ENCODE data around the gene CBY3.
A peak's percentile ranks its signal among the peaks of the same experiment; 100 is the strongest.
"Not testable (repeated sequence)": the region's sequence is repeated elsewhere in the genome, so short reads cannot be mapped to it uniquely, and the experiment has no call there.

CBY3 gene

GRCh38 chr5:179668391-179668790, 12.4 kb downstream of the CBY3 start:
- Histone ChIP-seq H2AFZ (ENCODE audit: low read depth, low read length) (no peak overlapping the region), H3K4me2 (ENCODE audit: insufficient read depth, low read length) (no peak overlapping the region), H3K36me3 (ENCODE audit: insufficient read depth, low read length) (peaks cover 9% of the 10 kb centered on the region; the same call in 1 of the 2 replicates), H3K27me3 (ENCODE audit: insufficient read depth, low read length, poor library complexity) (no peaks in the 10 kb centered on the region), H3K9ac (ENCODE audit: low read depth, low read length) (no peak overlapping the region), H3K4me1 (ENCODE audit: insufficient read depth, low read length) (no peaks in the 10 kb centered on the region), H3K27ac (ENCODE audit: low read length) (no peak overlapping the region), H3K9me3 (ENCODE audit: insufficient read depth, low read length, severe bottlenecking) (no peaks in the 10 kb centered on the region), H3K4me3 (ENCODE audit: low read depth in 1 of 2, low read length in 2 of 2) (no peak overlapping the region), H3K79me2 (ENCODE audit: insufficient read depth, low read length) (no peaks in the 10 kb centered on the region), H4K20me1 (ENCODE audit: insufficient read depth, low read length) (no peaks in the 10 kb centered on the region)
- TF ChIP-seq CTCF (IDR thresholded peaks at IDR 0.05; ENCODE audit: borderline replicate concordance, extremely low read depth, low read length, poor library complexity, severe bottlenecking) (peak; percentile 66), EZH2 (IDR thresholded peaks at IDR 0.05; ENCODE audit: borderline replicate concordance, low read depth, low read length, severe bottlenecking) (no peak)
- DNase-seq, result peak; percentile 35
- peak; percentile 51; the same call in 1 of the 3 replicates for ATAC-seq (ENCODE audit: insufficient read depth, low read depth)

- not testable (repeated sequence) for DNase-seq; H4K20me1 ChIP-seq (ENCODE audit: insufficient read depth, low read length); H3K4me2 ChIP-seq (ENCODE audit: insufficient read depth, low read length); H3K9me3 ChIP-seq (ENCODE audit: insufficient read depth, low read length, severe bottlenecking); H3K9ac ChIP-seq (ENCODE audit: low read depth, low read length); H3K36me3 ChIP-seq (ENCODE audit: insufficient read depth, low read length); H3K79me2 ChIP-seq (ENCODE audit: insufficient read depth, low read length); H3K27ac ChIP-seq (ENCODE audit: low read length); H2AFZ ChIP-seq (ENCODE audit: low read depth, low read length); H3K27me3 ChIP-seq (ENCODE audit: insufficient read depth, low read length, poor library complexity); H3K4me3 ChIP-seq (ENCODE audit: low read depth in 1 of 2, low read length in 2 of 2); ATAC-seq (ENCODE audit: insufficient read depth, low read depth)
- H3K4me1 ChIP-seq (ENCODE audit: insufficient read depth, low read length), result peaks cover 15% of the 10 kb centered on the region
Observed at GRCh38 chr5:179661647-179662046, 19.2 kb downstream of the CBY3 start.

GRCh38 chr5:179658179-179658856, 22.5 kb downstream of the CBY3 start:
- H3K36me3 ChIP-seq (ENCODE audit: insufficient read depth, low read length); H3K9me3 ChIP-seq (ENCODE audit: insufficient read depth, low read length, severe bottlenecking); ATAC-seq (ENCODE audit: insufficient read depth, low read depth); H4K20me1 ChIP-seq (ENCODE audit: insufficient read depth, low read length); H3K27me3 ChIP-seq (ENCODE audit: insufficient read depth, low read length, poor library complexity); H3K79me2 ChIP-seq (ENCODE audit: insufficient read depth, low read length): not testable (repeated sequence)
- H3K9ac ChIP-seq (ENCODE audit: low read depth, low read length), result peak overlapping the region; percentile 69
- peak overlapping the region; percentile 93 for H2AFZ ChIP-seq (ENCODE audit: low read depth, low read length)
- peak overlapping the region; percentile 99 for H3K4me2 ChIP-seq (ENCODE audit: insufficient read depth, low read length)
- H3K4me1 ChIP-seq (ENCODE audit: insufficient read depth, low read length), result peaks cover 15% of the 10 kb centered on the region
- H3K27ac ChIP-seq (ENCODE audit: low read length), result peak overlapping the region; percentile 67
- H3K4me3 ChIP-seq (ENCODE audit: low read depth in 1 of 2, low read length in 2 of 2), result peak overlapping the region; percentile 41 to 94; a peak in 3 of 4 replicates
- peak; percentile 17 for DNase-seq

GRCh38 chr5:179657302-179658178, 23.3 kb downstream of the CBY3 start:
- not testable (repeated sequence) for H3K4me3 ChIP-seq (ENCODE audit: low read depth in 1 of 2, low read length in 2 of 2); H3K27me3 ChIP-seq (ENCODE audit: insufficient read depth, low read length, poor library complexity); H4K20me1 ChIP-seq (ENCODE audit: insufficient read depth, low read length); H3K36me3 ChIP-seq (ENCODE audit: insufficient read depth, low read length); H3K27ac ChIP-seq (ENCODE audit: low read length); DNase-seq; H3K9ac ChIP-seq (ENCODE audit: low read depth, low read length); H3K9me3 ChIP-seq (ENCODE audit: insufficient read depth, low read length, severe bottlenecking); H3K79me2 ChIP-seq (ENCODE audit: insufficient read depth, low read length)
- H2AFZ ChIP-seq (ENCODE audit: low read depth, low read length), result peak overlapping the region; percentile 67; the same call in 1 of the 2 replicates
- peak; percentile 94 for ATAC-seq (ENCODE audit: insufficient read depth, low read depth)
- H3K4me2 ChIP-seq (ENCODE audit: insufficient read depth, low read length), result peak overlapping the region; percentile 42; the same call in 1 of the 2 replicates
- peaks cover 15% of the 10 kb centered on the region for H3K4me1 ChIP-seq (ENCODE audit: insufficient read depth, low read length)

GRCh38 chr5:179653135-179653534, 27.7 kb downstream of the CBY3 start:
- H3K79me2 ChIP-seq (ENCODE audit: insufficient read depth, low read length); H4K20me1 ChIP-seq (ENCODE audit: insufficient read depth, low read length); H3K4me1 ChIP-seq (ENCODE audit: insufficient read depth, low read length); H3K27ac ChIP-seq (ENCODE audit: low read length); H2AFZ ChIP-seq (ENCODE audit: low read depth, low read length); H3K4me2 ChIP-seq (ENCODE audit: insufficient read depth, low read length); H3K9ac ChIP-seq (ENCODE audit: low read depth, low read length); H3K36me3 ChIP-seq (ENCODE audit: insufficient read depth, low read length); ATAC-seq (ENCODE audit: insufficient read depth, low read depth); H3K27me3 ChIP-seq (ENCODE audit: insufficient read depth, low read length, poor library complexity); H3K4me3 ChIP-seq (ENCODE audit: low read depth in 1 of 2, low read length in 2 of 2); H3K9me3 ChIP-seq (ENCODE audit: insufficient read depth, low read length, severe bottlenecking); DNase-seq: not testable (repeated sequence)

- H3K79me2 ChIP-seq (ENCODE audit: insufficient read depth, low read length); H3K27ac ChIP-seq (ENCODE audit: low read length); H3K4me1 ChIP-seq (ENCODE audit: insufficient read depth, low read length); H3K9ac ChIP-seq (ENCODE audit: low read depth, low read length); H3K9me3 ChIP-seq (ENCODE audit: insufficient read depth, low read length, severe bottlenecking); ATAC-seq (ENCODE audit: insufficient read depth, low read depth); H2AFZ ChIP-seq (ENCODE audit: low read depth, low read length); H3K4me2 ChIP-seq (ENCODE audit: insufficient read depth, low read length); H3K36me3 ChIP-seq (ENCODE audit: insufficient read depth, low read length); DNase-seq; H3K27me3 ChIP-seq (ENCODE audit: insufficient read depth, low read length, poor library complexity); H3K4me3 ChIP-seq (ENCODE audit: low read depth in 1 of 2, low read length in 2 of 2); H4K20me1 ChIP-seq (ENCODE audit: insufficient read depth, low read length): not testable (repeated sequence)
Observed at GRCh38 chr5:179650245-179650644, 30.6 kb downstream of the CBY3 start.

- H3K36me3 ChIP-seq (ENCODE audit: insufficient read depth, low read length); H3K79me2 ChIP-seq (ENCODE audit: insufficient read depth, low read length); DNase-seq; H3K27me3 ChIP-seq (ENCODE audit: insufficient read depth, low read length, poor library complexity); H3K9me3 ChIP-seq (ENCODE audit: insufficient read depth, low read length, severe bottlenecking); H3K4me2 ChIP-seq (ENCODE audit: insufficient read depth, low read length); H3K27ac ChIP-seq (ENCODE audit: low read length); H3K4me3 ChIP-seq (ENCODE audit: low read depth in 1 of 2, low read length in 2 of 2); H2AFZ ChIP-seq (ENCODE audit: low read depth, low read length); ATAC-seq (ENCODE audit: insufficient read depth, low read depth); H4K20me1 ChIP-seq (ENCODE audit: insufficient read depth, low read length); H3K9ac ChIP-seq (ENCODE audit: low read depth, low read length); H3K4me1 ChIP-seq (ENCODE audit: insufficient read depth, low read length): not testable (repeated sequence)
Observed at GRCh38 chr5:179649166-179649703, 31.6 kb downstream of the CBY3 start.

All from DND-41 (cell line).